ENCODE data around the gene MLXIP. TPM values are rescaled to one million over a fixed set of nuclear protein-coding genes. Genes with fewer than 3 reads are reported as not detected.
A peak's percentile ranks its signal among the peaks of the same experiment; 100 is the strongest.

Gene MLXIP
- total RNA-seq, 1 experiment from 2014 or later: 124 TPM

DNA sequence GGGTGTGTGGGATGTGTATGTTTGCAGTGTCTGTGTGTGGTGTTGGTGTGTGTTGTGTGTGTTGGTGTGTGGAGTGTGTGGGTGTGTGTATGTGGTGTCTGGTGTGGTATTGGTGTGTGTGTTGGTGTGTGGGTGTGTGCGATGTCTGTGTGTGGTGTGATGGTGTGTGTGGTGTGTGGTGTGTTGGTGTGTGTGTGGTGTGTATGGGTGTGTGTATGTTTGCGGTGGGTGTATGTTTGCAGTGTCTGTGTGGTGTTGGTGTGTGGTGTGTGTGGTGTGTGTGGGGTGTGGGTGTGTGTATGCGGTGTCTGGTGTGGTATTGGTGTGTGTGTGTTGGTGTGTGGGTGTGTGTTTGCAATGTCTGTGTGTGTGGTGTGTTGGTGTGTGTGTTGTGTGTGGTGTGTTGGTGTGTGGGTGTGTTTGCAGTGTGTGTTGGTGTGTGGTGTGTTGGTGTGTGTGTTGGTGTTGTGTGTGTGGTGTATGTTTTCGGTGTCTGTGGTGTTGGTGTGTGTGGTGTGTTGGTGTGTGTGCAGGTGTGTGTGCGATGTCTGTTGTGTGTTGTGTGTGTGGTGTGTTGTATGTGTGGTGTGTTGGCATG lies 15.7 kb downstream of the MLXIP start:
- H3K9me3 ChIP-seq (ENCODE audit: control insufficient read depth, insufficient read depth, low read depth, low read length): no peaks in the 10 kb centered on the region
- peak overlapping the region; percentile 96 for H3K27ac ChIP-seq (ENCODE audit: low read length)
- ChIA-PET POLR2A (no interaction called here), CTCF (no interaction called here)
- no peaks in the 10 kb centered on the region for H3K27me3 ChIP-seq (ENCODE audit: control insufficient read depth, insufficient read depth, low read length)
- H3K4me3 ChIP-seq (ENCODE audit: low read depth in 2 of 2, low read length in 2 of 2): no peak overlapping the region
- ATAC-seq: no peak
- in situ Hi-C loops (cut with HindIII; ENCODE audit: low pct_unique_long_range_greater_than_20kb, low sequenced_read_pairs) (no loop called here), intact Hi-C loops (cut with micrococcal nuclease; ENCODE audit: unreplicated experiment) (no loop called here)
- no TSS peak for BruUV-seq (replicated peaks)
- peaks cover 67% of the 10 kb centered on the region for H3K4me1 ChIP-seq (ENCODE audit: control insufficient read depth, insufficient read depth, low read length)
- H3K36me3 ChIP-seq (ENCODE audit: control insufficient read depth, insufficient read depth, low read length): no peaks in the 10 kb centered on the region
- TF ChIP-seq CTCF (IDR thresholded peaks at IDR 0.05) (no peak), POLR2AphosphoS5 (IDR thresholded peaks at IDR 0.05; ENCODE audit: low read depth, low read length) (no peak), SIN3A (IDR thresholded peaks at IDR 0.05; ENCODE audit: borderline replicate concordance, insufficient read depth, low read depth, low read length) (no peak), TCF7L2 (IDR thresholded peaks at IDR 0.05; ENCODE audit: low read depth, low read length) (no peak), REST (IDR thresholded peaks at IDR 0.05; ENCODE audit: insufficient read depth in 1 of 2, low read depth in 2 of 2, low read length in 1 of 2) (no peak)
- no peak for DNase-seq (ENCODE audit: low read depth, low spot score)

DNA sequence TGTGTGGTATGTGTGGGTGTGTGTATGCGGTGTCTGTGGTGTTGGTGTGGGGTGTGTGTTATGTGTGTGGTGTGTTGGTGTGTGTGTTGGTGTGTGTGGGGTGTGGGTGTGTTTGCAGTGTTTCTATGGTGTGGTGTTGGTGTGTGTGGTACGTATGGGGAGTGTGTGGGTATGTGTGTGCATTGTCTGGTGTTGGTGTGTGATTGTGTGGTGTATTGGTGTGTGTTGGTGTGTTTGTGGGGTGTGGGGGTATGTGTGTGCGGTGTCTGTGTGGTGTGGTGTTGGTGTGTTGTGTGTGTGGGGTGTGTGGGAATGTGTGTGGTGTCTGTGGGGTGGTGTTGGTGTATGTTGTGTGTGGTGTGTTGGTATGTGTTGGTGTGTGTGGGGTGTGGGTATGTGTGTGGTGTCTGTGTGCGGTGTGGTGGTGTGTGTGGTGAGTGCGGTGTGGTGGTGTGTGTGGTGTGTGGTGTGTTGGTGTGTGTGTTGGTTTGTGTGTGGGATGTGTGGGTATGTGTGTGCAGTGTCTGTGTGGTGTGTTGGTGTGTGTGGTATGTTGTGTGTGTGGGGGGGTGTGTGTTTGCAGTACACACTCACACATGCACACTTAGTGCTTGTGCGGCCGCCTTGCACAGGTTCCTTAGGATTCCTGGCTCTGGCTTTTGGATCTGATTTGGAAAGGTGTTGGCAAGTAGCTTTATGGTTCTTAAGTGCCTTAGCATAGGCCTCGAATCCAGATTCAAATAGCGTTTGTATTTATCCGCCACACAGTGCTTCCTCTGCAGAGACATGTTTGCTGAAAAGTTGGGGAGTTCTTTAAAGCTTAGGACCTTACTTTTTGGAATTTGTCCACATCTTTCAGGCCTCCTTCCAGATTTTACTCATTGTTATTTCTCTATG lies 16.4 kb downstream of the MLXIP start:
- Histone ChIP-seq H3K4me1 (ENCODE audit: control insufficient read depth, insufficient read depth, low read length) (peaks cover 69% of the 10 kb centered on the region), H3K4me3 (ENCODE audit: low read depth in 2 of 2, low read length in 2 of 2) (no peak overlapping the region), H3K9me3 (ENCODE audit: control insufficient read depth, insufficient read depth, low read depth, low read length) (no peaks in the 10 kb centered on the region), H3K27ac (ENCODE audit: low read length) (peak overlapping the region; percentile 96), H3K36me3 (ENCODE audit: control insufficient read depth, insufficient read depth, low read length) (no peaks in the 10 kb centered on the region), H3K27me3 (ENCODE audit: control insufficient read depth, insufficient read depth, low read length) (no peaks in the 10 kb centered on the region)
- no TSS peak for BruUV-seq (replicated peaks)
- intact Hi-C loops (cut with micrococcal nuclease; ENCODE audit: unreplicated experiment): no loop called here
- DNase-seq (ENCODE audit: low read depth, low spot score) (no peak), ATAC-seq (no peak)
- POLR2A ChIA-PET: interaction anchor here (0.6 to 1.1 kb wide), 3 partner anchors 13 to 275 kb away, joined by 3 to 4 read pairs (median 3); no protein-coding TSS in a partner anchor
- in situ Hi-C loops (cut with HindIII; ENCODE audit: low pct_unique_long_range_greater_than_20kb, low sequenced_read_pairs): no loop called here
- CTCF ChIA-PET: interaction anchor here (0.6 to 1.8 kb wide), 3 partner anchors 28 to 182 kb away, joined by 3 to 5 read pairs (median 4); no protein-coding TSS in a partner anchor
- TF ChIP-seq CTCF (IDR thresholded peaks at IDR 0.05) (no peak), REST (IDR thresholded peaks at IDR 0.05; ENCODE audit: insufficient read depth in 1 of 2, low read depth in 2 of 2, low read length in 1 of 2) (no peak), SIN3A (IDR thresholded peaks at IDR 0.05; ENCODE audit: borderline replicate concordance, insufficient read depth, low read depth, low read length) (no peak), TCF7L2 (IDR thresholded peaks at IDR 0.05; ENCODE audit: low read depth, low read length) (no peak), POLR2AphosphoS5 (IDR thresholded peaks at IDR 0.05; ENCODE audit: low read depth, low read length) (no peak)

All from Panc1 (cell line).